ENCODE results near the gene SHLD3. TPM values are rescaled to one million over a fixed set of nuclear protein-coding genes. Genes with fewer than 3 reads are reported as not detected.
"Not testable (repeated sequence)": the region's sequence is repeated elsewhere in the genome, so short reads cannot be mapped to it uniquely, and the experiment has no call there.

SHLD3 gene
- polyA plus RNA-seq, 1 donor: 2.4 TPM

GRCh38 chr5:65676056-65676455 lies 51.2 kb downstream of the SHLD3 start:
- DNase-seq (ENCODE audit: low read depth): not testable (repeated sequence)

Other genes with a start within 250 kb of the SHLD3 start
- gene ADAMTS6, start 143.1 kb upstream of the SHLD3 start, polyA plus RNA-seq (ENCODE audit: insufficient read length): 0.89 TPM
- 12.6 TPM for gene CENPK, start 61.9 kb upstream of the SHLD3 start, polyA plus RNA-seq (ENCODE audit: insufficient read length)
- gene PPWD1, start 61.7 kb upstream of the SHLD3 start, polyA plus RNA-seq (ENCODE audit: insufficient read length): 42.1 TPM
- 19.2 TPM for gene TRIM23, start 694 bp upstream of the SHLD3 start, polyA plus RNA-seq (ENCODE audit: insufficient read length)
- 18.5 TPM for gene TRAPPC13, start within 50 bp of the SHLD3 start, polyA plus RNA-seq (ENCODE audit: insufficient read length)
- gene SGTB, start 97.1 kb downstream of the SHLD3 start, polyA plus RNA-seq (ENCODE audit: insufficient read length): 7.6 TPM
- gene NLN, start 97.2 kb downstream of the SHLD3 start, polyA plus RNA-seq (ENCODE audit: insufficient read length): 19.1 TPM

All from forelimb muscle (tissue), 1 donor.